Iris pigment epithelial cell (primary cell): ENCODE results near the gene ELAVL3.
"Not testable (repeated sequence)": the region's sequence is repeated elsewhere in the genome, so short reads cannot be mapped to it uniquely, and the experiment has no call there.

Source experiments
- DNase-seq: peaks from one replicate; pipeline ENCODE4 v3.0.0-alpha.2; 2011; ENCODE audit warnings: low read depth

The ELAVL3 gene

GRCh38 chr19:11406703-11407236 lies 74.1 kb downstream of the ELAVL3 start:
- not testable (repeated sequence) for DNase-seq

GRCh38 chr19:11405846-11406643 lies 74.8 kb downstream of the ELAVL3 start:
- DNase-seq = no peak

- no peak for DNase-seq
Observed at GRCh38 chr19:11404588-11405222, 76.1 kb downstream of the ELAVL3 start.

- DNase-seq = no peak
Observed at GRCh38 chr19:11401808-11402543, 78.9 kb downstream of the ELAVL3 start.
